ENCODE measurements around the gene TSPAN1. TPM values are rescaled to one million over a fixed set of nuclear protein-coding genes. Genes with fewer than 3 reads are reported as not detected.
A peak's percentile ranks its signal among the peaks of the same experiment; 100 is the strongest.
"Not testable (repeated sequence)": the region's sequence is repeated elsewhere in the genome, so short reads cannot be mapped to it uniquely, and the experiment has no call there.

TSPAN1 gene
- total RNA-seq, 1 experiment from 2014 or later: not detected

- Histone ChIP-seq H3K36me3 (ENCODE audit: insufficient read depth, low read length, poor library complexity, severe bottlenecking) (no peaks in the 10 kb centered on the region), H3K4me1 (ENCODE audit: insufficient read depth, low read length, poor library complexity, severe bottlenecking) (no peaks in the 10 kb centered on the region), H3K4me3 (ENCODE audit: low read depth, low read length, poor library complexity, severe bottlenecking) (no peak overlapping the region), H3K27ac (ENCODE audit: low read depth, low read length, poor library complexity, severe bottlenecking) (no peak overlapping the region), H3K27me3 (replicated peaks; ENCODE audit: insufficient read depth, low read depth, low read length, poor library complexity) (no peaks in the 10 kb centered on the region), H3K9me3 (ENCODE audit: low read depth, low read length, poor library complexity, severe bottlenecking) (no peaks in the 10 kb centered on the region)
- CTCF ChIA-PET: interaction anchor here (0.5 to 2.2 kb wide), 20 partner anchors 9 to 1434 kb away, joined by 3 to 11 read pairs (median 3); partner anchors contain the start of gene POMGNT1
- POLR2A ChIA-PET (ENCODE audit: low non-redundant PET): interaction anchor here (0.6 kb wide), 1 partner anchor 24 kb away, joined by 3 read pairs; the partner anchor contains the start of gene RAD54L
- BruUV-seq (replicated peaks): no TSS peak
- peak; percentile 86 for DNase-seq (ENCODE audit: low spot score)
- TF ChIP-seq CTCF (conservative IDR thresholded peaks at IDR 0.05; ENCODE audit: low read depth, low read length) (peak; percentile 99), EZH2 (IDR thresholded peaks at IDR 0.05; ENCODE audit: borderline replicate concordance, low read depth, low read length, poor library complexity, severe bottlenecking) (no peak)
- intact Hi-C loops (cut with micrococcal nuclease; ENCODE audit: unreplicated experiment): loop anchor here (1.0 kb wide), 1 partner anchor 186 kb away; no protein-coding TSS in a partner anchor
Observed at GRCh38 chr1:46223472-46223943, 48.6 kb downstream of the TSPAN1 start.

- no peak overlapping the region for H3K27ac ChIP-seq (ENCODE audit: low read depth, low read length, poor library complexity, severe bottlenecking)
- TF ChIP-seq EZH2 (IDR thresholded peaks at IDR 0.05; ENCODE audit: borderline replicate concordance, low read depth, low read length, poor library complexity, severe bottlenecking): no peak
- TF ChIP-seq CTCF (conservative IDR thresholded peaks at IDR 0.05; ENCODE audit: low read depth, low read length): no peak
- POLR2A ChIA-PET (ENCODE audit: low non-redundant PET): no interaction called here
- BruUV-seq (replicated peaks): no TSS peak
- H3K27me3 ChIP-seq (replicated peaks; ENCODE audit: insufficient read depth, low read depth, low read length, poor library complexity): no peaks in the 10 kb centered on the region
- intact Hi-C loops (cut with micrococcal nuclease; ENCODE audit: unreplicated experiment): no loop called here
- H3K36me3 ChIP-seq (ENCODE audit: insufficient read depth, low read length, poor library complexity, severe bottlenecking): no peaks in the 10 kb centered on the region
- H3K9me3 ChIP-seq (ENCODE audit: low read depth, low read length, poor library complexity, severe bottlenecking): no peaks in the 10 kb centered on the region
- DNase-seq (ENCODE audit: low spot score): no peak
- CTCF ChIA-PET: interaction anchor here (2.2 kb wide), 1 partner anchor 186 kb away, joined by 11 read pairs; no protein-coding TSS in a partner anchor
- H3K4me3 ChIP-seq (ENCODE audit: low read depth, low read length, poor library complexity, severe bottlenecking): no peak overlapping the region
- no peaks in the 10 kb centered on the region for H3K4me1 ChIP-seq (ENCODE audit: insufficient read depth, low read length, poor library complexity, severe bottlenecking)
Observed at GRCh38 chr1:46224966-46225365, 50.1 kb downstream of the TSPAN1 start.

- DNase-seq (ENCODE audit: low spot score); BruUV-seq (replicated peaks); intact Hi-C loops (cut with micrococcal nuclease; ENCODE audit: unreplicated experiment); H3K4me1 ChIP-seq (ENCODE audit: insufficient read depth, low read length, poor library complexity, severe bottlenecking); H3K4me3 ChIP-seq (ENCODE audit: low read depth, low read length, poor library complexity, severe bottlenecking); H3K36me3 ChIP-seq (ENCODE audit: insufficient read depth, low read length, poor library complexity, severe bottlenecking); H3K27ac ChIP-seq (ENCODE audit: low read depth, low read length, poor library complexity, severe bottlenecking); H3K9me3 ChIP-seq (ENCODE audit: low read depth, low read length, poor library complexity, severe bottlenecking); POLR2A ChIA-PET (ENCODE audit: low non-redundant PET); H3K27me3 ChIP-seq (replicated peaks; ENCODE audit: insufficient read depth, low read depth, low read length, poor library complexity): not testable (repeated sequence)
- CTCF ChIA-PET: interaction anchor here (1.6 kb wide), 1 partner anchor 8 kb away, joined by 7 read pairs; no protein-coding TSS in a partner anchor
Observed at GRCh38 chr1:46231231-46231630, 56.3 kb downstream of the TSPAN1 start.

Other genes with a start within 250 kb of the TSPAN1 start
- 30.0 and 30.2 TPM in 2 replicates for gene PIK3R3, start 42.5 kb upstream of the TSPAN1 start, total RNA-seq (2021)
- not detected in 2 replicates for gene P3R3URF, start 1.4 kb downstream of the TSPAN1 start, total RNA-seq (2021)
- 71.0 and 90.9 TPM in 2 replicates for gene POMGNT1, start 23.3 kb downstream of the TSPAN1 start, total RNA-seq (2021)
- gene LURAP1, start 28.2 kb downstream of the TSPAN1 start, total RNA-seq (2021): 1.1 and 1.5 TPM in 2 replicates
- 49.0 and 50.7 TPM in 2 replicates for gene RAD54L, start 72.7 kb downstream of the TSPAN1 start, total RNA-seq (2021)
- 78.9 and 79.1 TPM in 2 replicates for gene LRRC41, start 128.5 kb downstream of the TSPAN1 start, total RNA-seq (2021)
- 527 and 567 TPM in 2 replicates for gene UQCRH, start 128.6 kb downstream of the TSPAN1 start, total RNA-seq (2021)
- gene NSUN4, start 165.7 kb downstream of the TSPAN1 start, total RNA-seq (2021): 30.7 and 31.7 TPM in 2 replicates
- 3.2 and 3.4 TPM in 2 replicates for gene FAAH, start 219.2 kb downstream of the TSPAN1 start, total RNA-seq (2021)